ENCODE measurements around the gene RHBDF1. TPM values are rescaled to one million over a fixed set of nuclear protein-coding genes. Genes with fewer than 3 reads are reported as not detected.
A peak's percentile ranks its signal among the peaks of the same experiment; 100 is the strongest.

The RHBDF1 gene
- total and polyA plus RNA-seq, 2 experiments from 2014 or later = 41.5 to 73.6 TPM

- peak overlapping the region; percentile 89 for H3K4me2 ChIP-seq
- no peak for DNase-seq (ENCODE audit: low spot score)
- H3K9me3 ChIP-seq (ENCODE audit: low read depth) = no peaks in the 10 kb centered on the region
- 67% methylated on average over 12 of the region's 12 CpGs for WGBS (ENCODE audit: low lambda C conversion rate, missing lambda C conversion rate)
- no peaks in the 10 kb centered on the region for H3K9me2 ChIP-seq (replicated peaks; ENCODE audit: insufficient read depth)
- H3K79me2 ChIP-seq = peaks cover 24% of the 10 kb centered on the region
- peak overlapping the region; percentile 84 for H3K4me3 ChIP-seq
- H3K27me3 ChIP-seq = no peaks in the 10 kb centered on the region
- H3K27ac ChIP-seq = no peak overlapping the region
- peaks cover 2% of the 10 kb centered on the region for H3K4me1 ChIP-seq (ENCODE audit: insufficient read depth)
- H2AFZ ChIP-seq = peak overlapping the region; percentile 89
- H4K20me1 ChIP-seq (ENCODE audit: insufficient read depth, poor library complexity, severe bottlenecking) = no peaks in the 10 kb centered on the region
- H3K36me3 ChIP-seq (replicated peaks; ENCODE audit: insufficient read depth, low read depth) = no peaks in the 10 kb centered on the region
- TF ChIP-seq EZH2phosphoT487 (IDR thresholded peaks at IDR 0.05; ENCODE audit: low read depth, severe bottlenecking, unreplicated experiment) (no peak), EZH2 (IDR thresholded peaks at IDR 0.05; ENCODE audit: borderline replicate concordance) (no peak), CTCF (IDR thresholded peaks at IDR 0.05; ENCODE audit: poor library complexity) (no peak)
These were observed 18.2 kb downstream of the RHBDF1 start for GRCh38 chr16:54237-54581.

GRCh38 chr16:53346-54236 lies 18.8 kb downstream of the RHBDF1 start, which contains the start of the genes POLR3K and SNRNP25:
Gene POLR3K, minus strand, starts transcription at chr16:53608. Its CDS starts 22 bp downstream, at chr16:53586.
Gene SNRNP25, plus strand, starts transcription at chr16:53828. Its CDS starts 189 bp downstream, at chr16:54017.
- Histone ChIP-seq H3K4me3 (peak within 1 kb of the TSS; percentile 84), H2AFZ (peak within 1 kb of the TSS; percentile 89), H3K27ac (peak within 1 kb of the TSS; percentile 64), H3K9me2 (replicated peaks; ENCODE audit: insufficient read depth) (no peaks in the 10 kb centered on the region), H3K79me2 (peaks cover 24% of the 10 kb centered on the region), H4K20me1 (ENCODE audit: insufficient read depth, poor library complexity, severe bottlenecking) (no peaks in the 10 kb centered on the region), H3K27me3 (no peaks in the 10 kb centered on the region), H3K9me3 (ENCODE audit: low read depth) (no peaks in the 10 kb centered on the region), H3K4me1 (ENCODE audit: insufficient read depth) (peaks cover 2% of the 10 kb centered on the region), H3K36me3 (replicated peaks; ENCODE audit: insufficient read depth, low read depth) (no peaks in the 10 kb centered on the region), H3K4me2 (peak within 1 kb of the TSS; percentile 89)
- TF ChIP-seq EZH2 (IDR thresholded peaks at IDR 0.05; ENCODE audit: borderline replicate concordance) (no peak), CTCF (IDR thresholded peaks at IDR 0.05; ENCODE audit: poor library complexity) (no peak), EZH2phosphoT487 (IDR thresholded peaks at IDR 0.05; ENCODE audit: low read depth, severe bottlenecking, unreplicated experiment) (no peak)
- peak; percentile 100 for DNase-seq (ENCODE audit: low spot score)
- 3% methylated on average over 69 of the region's 91 CpGs for WGBS (ENCODE audit: low lambda C conversion rate, missing lambda C conversion rate)

DNA sequence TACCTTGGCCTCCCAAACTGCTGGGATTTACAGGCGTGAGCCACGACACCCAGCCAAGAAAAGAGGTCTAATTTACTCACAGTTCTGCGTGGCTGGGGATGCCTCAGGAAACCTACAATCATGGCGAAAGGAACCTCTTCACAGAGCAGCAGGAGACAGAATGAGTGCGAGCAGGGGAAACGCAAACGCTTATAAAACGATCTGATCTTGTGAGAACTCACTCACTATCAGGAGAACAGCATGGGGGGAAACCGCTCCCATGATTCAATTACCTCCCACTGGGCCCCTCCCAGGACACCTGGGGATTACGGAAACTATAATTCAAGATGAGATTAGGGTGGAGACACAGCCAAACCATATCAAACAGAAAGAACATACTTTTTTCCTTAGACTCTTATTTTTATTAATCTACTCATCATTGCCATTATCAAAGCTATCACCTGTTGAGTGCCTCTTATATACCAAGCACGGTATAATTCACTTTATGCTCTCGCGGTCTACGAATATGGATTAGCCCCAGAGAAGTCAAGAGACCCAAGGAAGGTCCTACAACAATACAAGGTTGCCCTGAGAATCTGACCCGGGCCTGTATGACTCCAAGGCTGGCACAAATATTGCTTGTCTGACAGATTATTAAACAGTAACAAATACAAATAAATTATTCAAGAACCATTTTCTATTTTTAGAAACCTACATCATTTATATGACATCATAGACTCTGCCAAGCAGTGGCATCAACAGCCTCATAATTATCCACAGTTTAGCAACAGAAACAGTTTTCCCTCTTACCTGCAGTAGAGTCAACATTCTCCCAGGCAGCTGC lies 21.5 kb downstream of the RHBDF1 start:
- Histone ChIP-seq H4K20me1 (ENCODE audit: insufficient read depth, poor library complexity, severe bottlenecking) (no peaks in the 10 kb centered on the region), H2AFZ (no peak overlapping the region), H3K4me2 (no peak overlapping the region), H3K27me3 (no peaks in the 10 kb centered on the region), H3K4me1 (ENCODE audit: insufficient read depth) (peaks cover 2% of the 10 kb centered on the region), H3K9me3 (ENCODE audit: low read depth) (no peaks in the 10 kb centered on the region), H3K27ac (no peak overlapping the region), H3K4me3 (no peak overlapping the region), H3K9me2 (replicated peaks; ENCODE audit: insufficient read depth) (no peaks in the 10 kb centered on the region), H3K79me2 (peaks cover 24% of the 10 kb centered on the region), H3K36me3 (replicated peaks; ENCODE audit: insufficient read depth, low read depth) (no peaks in the 10 kb centered on the region)
- no peak for TF ChIP-seq CTCF (IDR thresholded peaks at IDR 0.05; ENCODE audit: poor library complexity)
- no peak for TF ChIP-seq EZH2phosphoT487 (IDR thresholded peaks at IDR 0.05; ENCODE audit: low read depth, severe bottlenecking, unreplicated experiment)
- TF ChIP-seq EZH2 (IDR thresholded peaks at IDR 0.05; ENCODE audit: borderline replicate concordance) = no peak
- 88% methylated on average over 15 of the region's 15 CpGs for WGBS (ENCODE audit: low lambda C conversion rate, missing lambda C conversion rate)
- DNase-seq (ENCODE audit: low spot score) = no peak

Measured in hepatocyte (in vitro differentiated cells).